Ecto neural progenitor cell (in vitro differentiated cells): Measurements from ENCODE around the gene SOX30.

ENCODE experiments used
- DNase-seq: peaks from one replicate; pipeline ENCODE4 v3.0.0-alpha.2; 2018; ENCODE audit warnings: low spot score

Gene SOX30

GRCh38 chr5:157607371-157608161 is 44.7 kb downstream of the SOX30 start:
- no peak for DNase-seq

- no peak for DNase-seq
These were observed 46.2 kb downstream of the SOX30 start for GRCh38 chr5:157606046-157606445.

GRCh38 chr5:157603333-157604190 is 48.7 kb downstream of the SOX30 start:
- no peak for DNase-seq

GRCh38 chr5:157602505-157602904 is 49.7 kb downstream of the SOX30 start:
- DNase-seq: no peak

GRCh38 chr5:157600252-157600651 is 52.0 kb downstream of the SOX30 start:
- DNase-seq: no peak

- no peak for DNase-seq
These were observed 52.7 kb downstream of the SOX30 start for GRCh38 chr5:157599565-157599964.

GRCh38 chr5:157598350-157598936 is 53.8 kb downstream of the SOX30 start:
- DNase-seq: no peak

- no peak for DNase-seq
These were observed 55.0 kb downstream of the SOX30 start for GRCh38 chr5:157597277-157597676.

GRCh38 chr5:157596487-157596886 is 55.8 kb downstream of the SOX30 start:
- DNase-seq: no peak

GRCh38 chr5:157594675-157595459 is 57.4 kb downstream of the SOX30 start:
- DNase-seq: no peak

- DNase-seq: no peak
These were observed 58.0 kb downstream of the SOX30 start for GRCh38 chr5:157594257-157594656.

- no peak for DNase-seq
These were observed 59.0 kb downstream of the SOX30 start for GRCh38 chr5:157593052-157593757.

GRCh38 chr5:157592594-157592993 is 59.6 kb downstream of the SOX30 start:
- no peak for DNase-seq

- no peak for DNase-seq
These were observed 61.8 kb downstream of the SOX30 start for GRCh38 chr5:157590478-157590877.

- DNase-seq: no peak
These were observed 67.6 kb downstream of the SOX30 start for GRCh38 chr5:157584628-157585027.

- DNase-seq: no peak
These were observed 69.3 kb downstream of the SOX30 start for GRCh38 chr5:157582731-157583620.

- DNase-seq: no peak
These were observed 70.3 kb downstream of the SOX30 start for GRCh38 chr5:157581901-157582300.

- no peak for DNase-seq
These were observed 74.0 kb downstream of the SOX30 start for GRCh38 chr5:157578079-157578780.

GRCh38 chr5:157576678-157577077 is 75.6 kb downstream of the SOX30 start:
- DNase-seq: no peak
